ENCODE results near the gene DYNC2H1. TPM values are rescaled to one million over a fixed set of nuclear protein-coding genes. Genes with fewer than 3 reads are reported as not detected.

Gene DYNC2H1
- total RNA-seq, 1 donor, result 44.9 TPM

GRCh38 chr11:103071008-103071407 is 38.2 kb upstream of the DYNC2H1 start:
- DNase-seq (ENCODE audit: low read depth), result no peak
- H3K4me3 ChIP-seq (ENCODE audit: low read depth, low read length), result no peak overlapping the region

GRCh38 chr11:103076361-103076760 is 32.9 kb upstream of the DYNC2H1 start:
- no peak for DNase-seq (ENCODE audit: low read depth)
- no peak for TF ChIP-seq CTCF (IDR thresholded peaks at IDR 0.05; ENCODE audit: insufficient read depth, low read depth, low read length)

More at GRCh38 chr11:103071008-103071407, 38.2 kb upstream of the DYNC2H1 start:
- TF ChIP-seq CTCF (IDR thresholded peaks at IDR 0.05; ENCODE audit: insufficient read depth, low read depth, low read length), result no peak

GRCh38 chr11:103077554-103077953 is 31.7 kb upstream of the DYNC2H1 start:
- no peak for DNase-seq (ENCODE audit: low read depth)
- H3K4me3 ChIP-seq (ENCODE audit: low read depth, low read length), result no peak overlapping the region
- no peak for TF ChIP-seq CTCF (IDR thresholded peaks at IDR 0.05; ENCODE audit: insufficient read depth, low read depth, low read length)

More at GRCh38 chr11:103076361-103076760, 32.9 kb upstream of the DYNC2H1 start:
- H3K4me3 ChIP-seq (ENCODE audit: low read depth, low read length), result no peak overlapping the region

GRCh38 chr11:103078710-103079109 is 30.5 kb upstream of the DYNC2H1 start:
- no peak for DNase-seq (ENCODE audit: low read depth)
- no peak overlapping the region for H3K4me3 ChIP-seq (ENCODE audit: low read depth, low read length)
- TF ChIP-seq CTCF (IDR thresholded peaks at IDR 0.05; ENCODE audit: insufficient read depth, low read depth, low read length), result no peak

GRCh38 chr11:103079833-103080232 is 29.4 kb upstream of the DYNC2H1 start:
- peak; percentile 29 for DNase-seq (ENCODE audit: low read depth)
- H3K4me3 ChIP-seq (ENCODE audit: low read depth, low read length), result no peak overlapping the region
- TF ChIP-seq CTCF (IDR thresholded peaks at IDR 0.05; ENCODE audit: insufficient read depth, low read depth, low read length), result no peak

- no peak for TF ChIP-seq CTCF (IDR thresholded peaks at IDR 0.05; ENCODE audit: insufficient read depth, low read depth, low read length)
- peak; percentile 58 for DNase-seq (ENCODE audit: low read depth)
- H3K4me3 ChIP-seq (ENCODE audit: low read depth, low read length), result no peak overlapping the region
These were observed 23.4 kb upstream of the DYNC2H1 start for GRCh38 chr11:103085758-103086365.

- peak; percentile 8 for DNase-seq (ENCODE audit: low read depth)
- no peak for TF ChIP-seq CTCF (IDR thresholded peaks at IDR 0.05; ENCODE audit: insufficient read depth, low read depth, low read length)
- H3K4me3 ChIP-seq (ENCODE audit: low read depth, low read length), result no peak overlapping the region
These were observed 22.8 kb upstream of the DYNC2H1 start for GRCh38 chr11:103086461-103086860.
